GM23338 (cell line): Measurements from ENCODE around the gene MDH1B. TPM values are rescaled to one million over a fixed set of nuclear protein-coding genes. Genes with fewer than 3 reads are reported as not detected.

Source experiments
- ATAC-seq: fragments of 200-7000 bp; cut with Tn5 transposase; 3 replicates; pipeline ENCODE4 v1.9.1; 2020
- DNase-seq: peaks from one replicate; pipeline ENCODE4 v3.0.0-alpha.2; 2015; ENCODE audit warnings: low spot score
- H2AFZ ChIP-seq: fragments of 200-600 bp; sonication (generic); 2 replicates; pipeline ENCODE4 v1.8.0; 2016; ENCODE audit warnings: antibody characterized with exemption, mild to moderate bottlenecking, moderate library complexity
- H3F3A ChIP-seq: fragments of 200-600 bp; sonication (generic); replicated peaks from 2 replicates; pipeline ENCODE4 v1.8.0; 2017; ENCODE audit warnings: antibody characterized with exemption, mixed run types, low read depth
- H3K27ac ChIP-seq: fragments of 200-600 bp; sonication (generic); 2 replicates; pipeline ENCODE4 v1.6.1; 2016; ENCODE audit warnings: low read depth
- H3K27me3 ChIP-seq: fragments of 200-600 bp; sonication (generic); 2 replicates; pipeline ENCODE4 v1.8.0; 2016; ENCODE audit warnings: mild to moderate bottlenecking, mixed run types, moderate library complexity; ENCODE audit not compliant: insufficient read depth
- H3K36me3 ChIP-seq: fragments of 200-600 bp; sonication (generic); 2 replicates; pipeline ENCODE4 v1.8.0; 2016; ENCODE audit warnings: mild to moderate bottlenecking; ENCODE audit not compliant: insufficient read depth
- H3K4me1 ChIP-seq: fragments of 200-600 bp; sonication (generic); 2 replicates; pipeline ENCODE4 v1.8.0; 2016; ENCODE audit warnings: mild to moderate bottlenecking, moderate library complexity; ENCODE audit not compliant: insufficient read depth
- H3K4me2 ChIP-seq: fragments of 200-600 bp; sonication (generic); 2 replicates; pipeline ENCODE4 v1.7.1; 2017; ENCODE audit warnings: mixed run types
- H3K4me3 ChIP-seq: fragments of 200-600 bp; sonication (generic); 2 replicates; pipeline ENCODE4 v1.6.1; 2016; ENCODE audit warnings: mixed run types
- H3K79me2 ChIP-seq: fragments of 200-600 bp; sonication (generic); replicated peaks from 2 replicates; pipeline ENCODE4 v1.8.0; 2017; ENCODE audit warnings: mild to moderate bottlenecking; ENCODE audit not compliant: insufficient read depth
- H3K9me2 ChIP-seq: fragments of 200-600 bp; sonication (generic); 2 replicates; pipeline ENCODE4 v1.8.0; 2017; ENCODE audit not compliant: insufficient read depth
- H4K20me1 ChIP-seq: fragments of 200-600 bp; sonication (generic); replicated peaks from 2 replicates; pipeline ENCODE4 v1.8.0; 2017; ENCODE audit warnings: mild to moderate bottlenecking; ENCODE audit not compliant: insufficient read depth
- H3K27ac Mint-ChIP-seq: 2 replicates; pipeline ENCODE4 v1.8.0; 2020; ENCODE audit warnings: inconsistent platforms, mild to moderate bottlenecking, moderate library complexity, mixed read lengths
- H3K27me3 Mint-ChIP-seq: 3 replicates; pipeline ENCODE4 v1.8.0; 2022; ENCODE audit warnings: low read depth, mild to moderate bottlenecking, moderate library complexity, mixed read lengths, inconsistent platforms; ENCODE audit not compliant: insufficient read depth, poor library complexity
- H3K36me3 Mint-ChIP-seq: 3 replicates; pipeline ENCODE4 v1.8.0; 2021; ENCODE audit warnings: low read depth, mild to moderate bottlenecking, inconsistent platforms, moderate library complexity, mixed read lengths
- H3K4me1 Mint-ChIP-seq: 3 replicates; pipeline ENCODE4 v1.8.0; 2020; ENCODE audit warnings: mild to moderate bottlenecking, inconsistent platforms, mixed read lengths
- H3K4me3 Mint-ChIP-seq: 3 replicates; pipeline ENCODE4 v1.8.0; 2021; ENCODE audit warnings: moderate library complexity, mild to moderate bottlenecking, inconsistent platforms, mixed read lengths
- H3K9me3 Mint-ChIP-seq: 3 replicates; pipeline ENCODE4 v1.8.0; 2020; ENCODE audit warnings: moderate library complexity, mild to moderate bottlenecking, inconsistent platforms, mixed read lengths
- CREB1 ChIP-seq: fragments of 250-450 bp; sonication (Bioruptor Pico); IDR thresholded peaks from 2 replicates; pipeline ENCODE4 v1.5.0; 2020; ENCODE audit warnings: low read depth, mild to moderate bottlenecking, moderate library complexity
- EZH2 ChIP-seq: fragments of 200-600 bp; sonication (generic); IDR thresholded peaks from one replicate; pipeline ENCODE4 v1.8.0; 2017; ENCODE audit warnings: antibody characterized with exemption, mild to moderate bottlenecking, low read depth; ENCODE audit not compliant: unreplicated experiment
- EZH2phosphoT487 ChIP-seq: fragments of 200-600 bp; sonication (generic); IDR thresholded peaks from one replicate; pipeline ENCODE4 v1.8.1; 2018; ENCODE audit warnings: antibody characterized with exemption; ENCODE audit not compliant: unreplicated experiment
- JUNB ChIP-seq: IDR thresholded peaks from one replicate; pipeline ENCODE4 v1.6.1; 2016; ENCODE audit warnings: antibody characterized with exemption; ENCODE audit not compliant: unreplicated experiment
- NANOG ChIP-seq: IDR thresholded peaks from 2 replicates; pipeline ENCODE4 v1.6.1; 2016; ENCODE audit warnings: antibody characterized with exemption, borderline replicate concordance
- POLR2AphosphoS5 ChIP-seq: IDR thresholded peaks from 2 replicates; pipeline ENCODE4 v1.6.1; 2016; ENCODE audit warnings: antibody characterized with exemption, low read depth
- STAT1 ChIP-seq: IDR thresholded peaks from one replicate; pipeline ENCODE4 v1.6.1; 2016; ENCODE audit warnings: antibody characterized with exemption; ENCODE audit not compliant: unreplicated experiment
- ZNF114 ChIP-seq: fragments of 250-450 bp; sonication (Bioruptor Pico); IDR thresholded peaks from 2 replicates; pipeline ENCODE4 v1.5.0; 2020; ENCODE audit warnings: mild to moderate bottlenecking, moderate library complexity
- ZNF331 ChIP-seq: fragments of 250-450 bp; sonication (Bioruptor Pico); IDR thresholded peaks from 2 replicates; pipeline ENCODE4 v1.5.0; 2020; ENCODE audit warnings: low read depth, mild to moderate bottlenecking, moderate library complexity
- polyA plus RNA-seq: library from polyadenylated mRNA; unstranded; fragments of >200 nt; fragmentation: Nextera tagmentation; extraction: Ambion mirVana; gene quantifications from 2 replicates; pipeline ENCODE4 v1.2.1, GENCODE V29; 2016
- total RNA-seq: library from RNA; depleted of rRNA; stranded (reverse); fragments of >200 nt; shearing (Covaris generic); gene quantifications from 2 replicates; pipeline ENCODE4 v1.2.3, GENCODE V29; 2014
- TF ChIP-seq, protein P1 (sequence below): fragments of 250-450 bp; sonication (Bioruptor Pico); IDR thresholded peaks from 2 replicates; pipeline ENCODE4 v1.5.0; 2020; ENCODE audit warnings: mild to moderate bottlenecking, moderate library complexity
- TF ChIP-seq, protein P2 (sequence below): IDR thresholded peaks from 2 replicates; pipeline ENCODE4 v1.6.1; 2016; ENCODE audit warnings: antibody characterized with exemption
- TF ChIP-seq, protein P3 (sequence below), 2 experiments: fragments of 200-600 bp in 1 of 2; sonication (generic) in 1 of 2; conservative IDR thresholded peaks; 2 replicates each; pipeline versions ENCODE4 v1.5.1 to v1.6.1; 2016 to 2017; ENCODE audit warnings: antibody characterized with exemption in 2 of 2, low read depth in 2 of 2, mild to moderate bottlenecking in 2 of 2, moderate library complexity in 1 of 2
- TF ChIP-seq, protein P4 (sequence below): IDR thresholded peaks from one replicate; pipeline ENCODE4 v1.6.1; 2018; ENCODE audit warnings: antibody characterized with exemption; ENCODE audit not compliant: unreplicated experiment

The MDH1B gene
- total and polyA plus RNA-seq, 2 experiments from 2014 or later: 1.7 to 1.8 TPM

DNA sequence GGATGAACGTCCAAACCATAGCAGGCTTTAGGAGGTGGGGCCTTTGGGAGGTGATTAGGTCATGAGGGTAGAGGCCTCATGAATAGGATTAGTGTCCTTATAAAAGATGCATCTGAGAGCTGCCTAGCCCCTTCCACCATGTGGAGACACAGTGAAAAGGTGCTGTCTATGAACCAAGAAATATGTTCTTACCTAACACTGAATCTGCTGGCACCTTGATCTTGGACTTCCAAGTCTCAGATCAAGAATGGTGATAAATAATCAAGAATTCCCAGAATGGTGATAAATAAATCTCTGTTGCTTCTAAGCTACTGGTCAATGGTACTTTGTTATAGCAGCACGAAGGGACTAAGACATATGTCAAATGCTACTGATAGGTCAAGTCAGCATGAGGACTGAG lies 31.8 kb downstream of the MDH1B start:
- ATAC-seq: no peak
- H3K4me1 ChIP-seq: no peaks in the 10 kb centered on the region
- H3K79me2 ChIP-seq: no peaks in the 10 kb centered on the region
- no peaks in the 10 kb centered on the region for H3K27me3 Mint-ChIP-seq
- no peak overlapping the region for H3K4me3 Mint-ChIP-seq
- TF ChIP-seq JUNB: no peak
- no peak for TF ChIP-seq ZNF114 (CRISPR knock-in tag)
- no peak for TF ChIP-seq EZH2
- no peak for TF ChIP-seq EZH2phosphoT487
- TF ChIP-seq, protein P1, sequence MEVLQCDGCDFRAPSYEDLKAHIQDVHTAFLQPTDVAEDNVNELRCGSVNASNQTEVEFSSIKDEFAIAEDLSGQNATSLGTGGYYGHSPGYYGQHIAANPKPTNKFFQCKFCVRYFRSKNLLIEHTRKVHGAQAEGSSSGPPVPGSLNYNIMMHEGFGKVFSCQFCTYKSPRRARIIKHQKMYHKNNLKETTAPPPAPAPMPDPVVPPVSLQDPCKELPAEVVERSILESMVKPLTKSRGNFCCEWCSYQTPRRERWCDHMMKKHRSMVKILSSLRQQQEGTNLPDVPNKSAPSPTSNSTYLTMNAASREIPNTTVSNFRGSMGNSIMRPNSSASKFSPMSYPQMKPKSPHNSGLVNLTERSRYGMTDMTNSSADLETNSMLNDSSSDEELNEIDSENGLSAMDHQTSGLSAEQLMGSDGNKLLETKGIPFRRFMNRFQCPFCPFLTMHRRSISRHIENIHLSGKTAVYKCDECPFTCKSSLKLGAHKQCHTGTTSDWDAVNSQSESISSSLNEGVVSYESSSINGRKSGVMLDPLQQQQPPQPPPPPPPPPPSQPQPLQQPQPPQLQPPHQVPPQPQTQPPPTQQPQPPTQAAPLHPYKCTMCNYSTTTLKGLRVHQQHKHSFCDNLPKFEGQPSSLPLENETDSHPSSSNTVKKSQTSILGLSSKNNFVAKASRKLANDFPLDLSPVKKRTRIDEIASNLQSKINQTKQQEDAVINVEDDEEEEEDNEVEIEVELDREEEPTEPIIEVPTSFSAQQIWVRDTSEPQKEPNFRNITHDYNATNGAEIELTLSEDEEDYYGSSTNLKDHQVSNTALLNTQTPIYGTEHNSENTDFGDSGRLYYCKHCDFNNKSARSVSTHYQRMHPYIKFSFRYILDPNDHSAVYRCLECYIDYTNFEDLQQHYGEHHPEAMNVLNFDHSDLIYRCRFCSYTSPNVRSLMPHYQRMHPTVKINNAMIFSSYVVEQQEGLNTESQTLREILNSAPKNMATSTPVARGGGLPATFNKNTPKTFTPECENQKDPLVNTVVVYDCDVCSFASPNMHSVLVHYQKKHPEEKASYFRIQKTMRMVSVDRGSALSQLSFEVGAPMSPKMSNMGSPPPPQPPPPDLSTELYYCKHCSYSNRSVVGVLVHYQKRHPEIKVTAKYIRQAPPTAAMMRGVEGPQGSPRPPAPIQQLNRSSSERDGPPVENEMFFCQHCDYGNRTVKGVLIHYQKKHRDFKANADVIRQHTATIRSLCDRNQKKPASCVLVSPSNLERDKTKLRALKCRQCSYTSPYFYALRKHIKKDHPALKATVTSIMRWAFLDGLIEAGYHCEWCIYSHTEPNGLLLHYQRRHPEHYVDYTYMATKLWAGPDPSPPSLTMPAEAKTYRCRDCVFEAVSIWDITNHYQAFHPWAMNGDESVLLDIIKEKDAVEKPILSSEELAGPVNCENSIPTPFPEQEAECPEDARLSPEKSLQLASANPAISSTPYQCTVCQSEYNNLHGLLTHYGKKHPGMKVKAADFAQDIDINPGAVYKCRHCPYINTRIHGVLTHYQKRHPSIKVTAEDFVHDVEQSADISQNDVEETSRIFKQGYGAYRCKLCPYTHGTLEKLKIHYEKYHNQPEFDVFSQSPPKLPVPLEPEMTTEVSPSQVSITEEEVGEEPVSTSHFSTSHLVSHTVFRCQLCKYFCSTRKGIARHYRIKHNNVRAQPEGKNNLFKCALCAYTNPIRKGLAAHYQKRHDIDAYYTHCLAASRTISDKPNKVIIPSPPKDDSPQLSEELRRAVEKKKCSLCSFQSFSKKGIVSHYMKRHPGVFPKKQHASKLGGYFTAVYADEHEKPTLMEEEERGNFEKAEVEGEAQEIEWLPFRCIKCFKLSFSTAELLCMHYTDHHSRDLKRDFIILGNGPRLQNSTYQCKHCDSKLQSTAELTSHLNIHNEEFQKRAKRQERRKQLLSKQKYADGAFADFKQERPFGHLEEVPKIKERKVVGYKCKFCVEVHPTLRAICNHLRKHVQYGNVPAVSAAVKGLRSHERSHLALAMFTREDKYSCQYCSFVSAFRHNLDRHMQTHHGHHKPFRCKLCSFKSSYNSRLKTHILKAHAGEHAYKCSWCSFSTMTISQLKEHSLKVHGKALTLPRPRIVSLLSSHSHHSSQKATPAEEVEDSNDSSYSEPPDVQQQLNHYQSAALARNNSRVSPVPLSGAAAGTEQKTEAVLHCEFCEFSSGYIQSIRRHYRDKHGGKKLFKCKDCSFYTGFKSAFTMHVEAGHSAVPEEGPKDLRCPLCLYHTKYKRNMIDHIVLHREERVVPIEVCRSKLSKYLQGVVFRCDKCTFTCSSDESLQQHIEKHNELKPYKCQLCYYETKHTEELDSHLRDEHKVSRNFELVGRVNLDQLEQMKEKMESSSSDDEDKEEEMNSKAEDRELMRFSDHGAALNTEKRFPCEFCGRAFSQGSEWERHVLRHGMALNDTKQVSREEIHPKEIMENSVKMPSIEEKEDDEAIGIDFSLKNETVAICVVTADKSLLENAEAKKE (CRISPR knock-in tag): no peak
- TF ChIP-seq CREB1 (CRISPR knock-in tag): no peak
- TF ChIP-seq, protein P2, sequence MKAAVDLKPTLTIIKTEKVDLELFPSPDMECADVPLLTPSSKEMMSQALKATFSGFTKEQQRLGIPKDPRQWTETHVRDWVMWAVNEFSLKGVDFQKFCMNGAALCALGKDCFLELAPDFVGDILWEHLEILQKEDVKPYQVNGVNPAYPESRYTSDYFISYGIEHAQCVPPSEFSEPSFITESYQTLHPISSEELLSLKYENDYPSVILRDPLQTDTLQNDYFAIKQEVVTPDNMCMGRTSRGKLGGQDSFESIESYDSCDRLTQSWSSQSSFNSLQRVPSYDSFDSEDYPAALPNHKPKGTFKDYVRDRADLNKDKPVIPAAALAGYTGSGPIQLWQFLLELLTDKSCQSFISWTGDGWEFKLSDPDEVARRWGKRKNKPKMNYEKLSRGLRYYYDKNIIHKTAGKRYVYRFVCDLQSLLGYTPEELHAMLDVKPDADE: no peak
- TF ChIP-seq STAT1: no peak
- TF ChIP-seq POLR2AphosphoS5: no peak
- TF ChIP-seq, protein P3, sequence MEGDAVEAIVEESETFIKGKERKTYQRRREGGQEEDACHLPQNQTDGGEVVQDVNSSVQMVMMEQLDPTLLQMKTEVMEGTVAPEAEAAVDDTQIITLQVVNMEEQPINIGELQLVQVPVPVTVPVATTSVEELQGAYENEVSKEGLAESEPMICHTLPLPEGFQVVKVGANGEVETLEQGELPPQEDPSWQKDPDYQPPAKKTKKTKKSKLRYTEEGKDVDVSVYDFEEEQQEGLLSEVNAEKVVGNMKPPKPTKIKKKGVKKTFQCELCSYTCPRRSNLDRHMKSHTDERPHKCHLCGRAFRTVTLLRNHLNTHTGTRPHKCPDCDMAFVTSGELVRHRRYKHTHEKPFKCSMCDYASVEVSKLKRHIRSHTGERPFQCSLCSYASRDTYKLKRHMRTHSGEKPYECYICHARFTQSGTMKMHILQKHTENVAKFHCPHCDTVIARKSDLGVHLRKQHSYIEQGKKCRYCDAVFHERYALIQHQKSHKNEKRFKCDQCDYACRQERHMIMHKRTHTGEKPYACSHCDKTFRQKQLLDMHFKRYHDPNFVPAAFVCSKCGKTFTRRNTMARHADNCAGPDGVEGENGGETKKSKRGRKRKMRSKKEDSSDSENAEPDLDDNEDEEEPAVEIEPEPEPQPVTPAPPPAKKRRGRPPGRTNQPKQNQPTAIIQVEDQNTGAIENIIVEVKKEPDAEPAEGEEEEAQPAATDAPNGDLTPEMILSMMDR (conservative IDR thresholded peaks at IDR 0.05; ENCODE audit: low read depth in 2 of 2): no peak
- no peak for TF ChIP-seq NANOG
- no peak for TF ChIP-seq ZNF331
- TF ChIP-seq, protein P4, sequence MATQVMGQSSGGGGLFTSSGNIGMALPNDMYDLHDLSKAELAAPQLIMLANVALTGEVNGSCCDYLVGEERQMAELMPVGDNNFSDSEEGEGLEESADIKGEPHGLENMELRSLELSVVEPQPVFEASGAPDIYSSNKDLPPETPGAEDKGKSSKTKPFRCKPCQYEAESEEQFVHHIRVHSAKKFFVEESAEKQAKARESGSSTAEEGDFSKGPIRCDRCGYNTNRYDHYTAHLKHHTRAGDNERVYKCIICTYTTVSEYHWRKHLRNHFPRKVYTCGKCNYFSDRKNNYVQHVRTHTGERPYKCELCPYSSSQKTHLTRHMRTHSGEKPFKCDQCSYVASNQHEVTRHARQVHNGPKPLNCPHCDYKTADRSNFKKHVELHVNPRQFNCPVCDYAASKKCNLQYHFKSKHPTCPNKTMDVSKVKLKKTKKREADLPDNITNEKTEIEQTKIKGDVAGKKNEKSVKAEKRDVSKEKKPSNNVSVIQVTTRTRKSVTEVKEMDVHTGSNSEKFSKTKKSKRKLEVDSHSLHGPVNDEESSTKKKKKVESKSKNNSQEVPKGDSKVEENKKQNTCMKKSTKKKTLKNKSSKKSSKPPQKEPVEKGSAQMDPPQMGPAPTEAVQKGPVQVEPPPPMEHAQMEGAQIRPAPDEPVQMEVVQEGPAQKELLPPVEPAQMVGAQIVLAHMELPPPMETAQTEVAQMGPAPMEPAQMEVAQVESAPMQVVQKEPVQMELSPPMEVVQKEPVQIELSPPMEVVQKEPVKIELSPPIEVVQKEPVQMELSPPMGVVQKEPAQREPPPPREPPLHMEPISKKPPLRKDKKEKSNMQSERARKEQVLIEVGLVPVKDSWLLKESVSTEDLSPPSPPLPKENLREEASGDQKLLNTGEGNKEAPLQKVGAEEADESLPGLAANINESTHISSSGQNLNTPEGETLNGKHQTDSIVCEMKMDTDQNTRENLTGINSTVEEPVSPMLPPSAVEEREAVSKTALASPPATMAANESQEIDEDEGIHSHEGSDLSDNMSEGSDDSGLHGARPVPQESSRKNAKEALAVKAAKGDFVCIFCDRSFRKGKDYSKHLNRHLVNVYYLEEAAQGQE: no peak
- H3K36me3 ChIP-seq: no peaks in the 10 kb centered on the region
- H3K27me3 ChIP-seq: no peaks in the 10 kb centered on the region
- H3K36me3 Mint-ChIP-seq: no peaks in the 10 kb centered on the region
- no peak overlapping the region for H2AFZ ChIP-seq
- no peaks in the 10 kb centered on the region for H3F3A ChIP-seq
- no peak overlapping the region for H3K4me3 ChIP-seq
- H3K27ac ChIP-seq: no peak overlapping the region
- no peaks in the 10 kb centered on the region for H3K4me1 Mint-ChIP-seq
- 0 out of 2 replicates have a peak, but pooled peaks cover 11% of the 10 kb centered on the region for H3K9me2 ChIP-seq
- no peak overlapping the region for H3K27ac Mint-ChIP-seq
- H3K4me2 ChIP-seq: no peak overlapping the region
- no peak for DNase-seq
- no peaks in the 10 kb centered on the region for H4K20me1 ChIP-seq
- H3K9me3 Mint-ChIP-seq: no peaks in the 10 kb centered on the region; the same call in 2 of the 3 replicates
